ENCODE data around the gene MED1. TPM values are rescaled to one million over a fixed set of nuclear protein-coding genes. Genes with fewer than 3 reads are reported as not detected.
"Not testable (repeated sequence)": the region's sequence is repeated elsewhere in the genome, so short reads cannot be mapped to it uniquely, and the experiment has no call there.

The MED1 gene
- total RNA-seq, 4 donors from 2014 or later, result 22.4 to 29.6 (median 25.0) TPM

DNA sequence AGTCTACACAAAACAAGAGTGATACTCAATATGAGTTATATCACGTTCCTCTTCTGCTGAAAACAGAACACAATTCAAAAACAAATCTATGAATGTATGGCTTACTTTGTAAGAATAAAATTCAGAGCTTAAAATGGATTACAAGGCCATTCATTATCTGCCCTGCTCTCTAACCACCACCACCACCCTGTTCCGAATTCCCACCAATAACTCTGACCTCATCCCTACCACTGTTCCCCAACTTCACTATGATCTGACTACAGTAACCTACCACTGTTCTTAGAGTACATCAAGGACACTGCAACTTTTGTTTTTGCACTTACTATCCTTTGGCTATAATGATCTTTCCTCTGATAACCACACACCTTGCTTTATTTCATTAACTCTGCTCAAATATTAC lies 70.9 kb downstream of the MED1 start:
- intact Hi-C loops (cut with DNase I), result no loop called here
- H3K27me3 ChIP-seq, result no peaks in the 10 kb centered on the region
- H3K4me1 ChIP-seq, result peaks cover 4 to 13% of the 10 kb centered on the region in 2 donors
- H3K4me3 ChIP-seq (replicated peaks in 1 of 3), result no peak overlapping the region
- no peak for DNase-seq
- no peaks in the 10 kb centered on the region for H3K9me3 ChIP-seq
- H3K27ac ChIP-seq, result no peak overlapping the region
- WGBS, 2 donors, result 92 to 94% methylated on average over 2 of the region's 2 CpGs
- H3K36me3 ChIP-seq, result no peaks in the 10 kb centered on the region
- TF ChIP-seq, protein P1, sequence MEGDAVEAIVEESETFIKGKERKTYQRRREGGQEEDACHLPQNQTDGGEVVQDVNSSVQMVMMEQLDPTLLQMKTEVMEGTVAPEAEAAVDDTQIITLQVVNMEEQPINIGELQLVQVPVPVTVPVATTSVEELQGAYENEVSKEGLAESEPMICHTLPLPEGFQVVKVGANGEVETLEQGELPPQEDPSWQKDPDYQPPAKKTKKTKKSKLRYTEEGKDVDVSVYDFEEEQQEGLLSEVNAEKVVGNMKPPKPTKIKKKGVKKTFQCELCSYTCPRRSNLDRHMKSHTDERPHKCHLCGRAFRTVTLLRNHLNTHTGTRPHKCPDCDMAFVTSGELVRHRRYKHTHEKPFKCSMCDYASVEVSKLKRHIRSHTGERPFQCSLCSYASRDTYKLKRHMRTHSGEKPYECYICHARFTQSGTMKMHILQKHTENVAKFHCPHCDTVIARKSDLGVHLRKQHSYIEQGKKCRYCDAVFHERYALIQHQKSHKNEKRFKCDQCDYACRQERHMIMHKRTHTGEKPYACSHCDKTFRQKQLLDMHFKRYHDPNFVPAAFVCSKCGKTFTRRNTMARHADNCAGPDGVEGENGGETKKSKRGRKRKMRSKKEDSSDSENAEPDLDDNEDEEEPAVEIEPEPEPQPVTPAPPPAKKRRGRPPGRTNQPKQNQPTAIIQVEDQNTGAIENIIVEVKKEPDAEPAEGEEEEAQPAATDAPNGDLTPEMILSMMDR (IDR thresholded peaks at IDR 0.05), result no peak
- no peak for TF ChIP-seq POLR2A (IDR thresholded peaks at IDR 0.05)

DNA sequence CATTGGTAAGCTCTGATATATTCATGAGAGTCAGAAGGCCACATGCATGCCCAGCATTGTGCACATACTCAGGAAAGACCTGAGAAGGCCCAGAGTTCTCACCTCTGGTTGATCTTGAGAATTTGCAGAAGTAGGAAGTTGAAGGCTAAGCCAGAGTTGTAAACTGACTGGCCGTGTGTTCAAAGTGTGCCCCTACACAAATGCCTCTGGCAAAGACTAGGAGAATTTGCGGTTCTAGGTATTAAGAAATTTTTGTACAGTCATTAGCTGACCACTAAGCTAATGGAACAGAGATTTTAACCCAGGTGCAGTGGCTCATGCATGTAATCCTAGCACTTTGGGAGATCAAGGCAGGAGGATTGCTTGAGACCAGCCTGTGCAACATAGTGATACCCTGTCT lies 74.6 kb downstream of the MED1 start:
- Histone ChIP-seq H3K4me1 (peaks cover 14 to 20% of the 10 kb centered on the region in 2 donors), H3K9me3 (no peaks in the 10 kb centered on the region), H3K36me3 (no peaks in the 10 kb centered on the region), H3K27ac (no peak overlapping the region), H3K4me3 (replicated peaks in 1 of 3) (no peak overlapping the region), H3K27me3 (no peaks in the 10 kb centered on the region)
- no peak for TF ChIP-seq POLR2A (IDR thresholded peaks at IDR 0.05)
- TF ChIP-seq, protein P1 (IDR thresholded peaks at IDR 0.05), result no peak
- DNase-seq, result no peak
- intact Hi-C loops (cut with DNase I), result no loop called here
- WGBS, 2 donors, result 75 to 95% methylated on average over 2 of the region's 2 CpGs

DNA sequence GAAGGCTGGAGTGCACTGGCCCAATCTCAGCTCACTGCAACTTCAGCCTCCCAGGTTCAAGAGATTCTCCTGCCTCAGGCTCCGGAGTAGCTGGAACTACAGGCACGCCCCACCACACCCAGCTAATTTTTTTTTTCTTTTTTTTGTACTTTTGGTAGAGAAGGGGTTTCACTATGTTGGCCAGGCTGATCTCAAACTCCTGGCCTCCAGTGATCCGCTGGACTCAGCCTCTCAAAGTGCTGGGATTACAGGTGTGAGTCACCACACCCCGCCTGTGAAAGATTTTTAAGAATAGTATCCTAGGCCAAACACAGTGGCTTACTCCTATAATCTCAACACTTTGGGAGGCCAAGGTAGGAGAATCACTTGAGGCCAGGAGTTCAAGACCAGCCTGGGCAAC lies 83.3 kb downstream of the MED1 start:
- 97% methylated on average over 4 of the region's 4 CpGs for WGBS, 2 donors
- intact Hi-C loops (cut with DNase I); H3K27ac ChIP-seq; H3K4me1 ChIP-seq; H3K27me3 ChIP-seq; DNase-seq; H3K4me3 ChIP-seq (replicated peaks in 1 of 3); H3K9me3 ChIP-seq; H3K36me3 ChIP-seq: not testable (repeated sequence)

DNA sequence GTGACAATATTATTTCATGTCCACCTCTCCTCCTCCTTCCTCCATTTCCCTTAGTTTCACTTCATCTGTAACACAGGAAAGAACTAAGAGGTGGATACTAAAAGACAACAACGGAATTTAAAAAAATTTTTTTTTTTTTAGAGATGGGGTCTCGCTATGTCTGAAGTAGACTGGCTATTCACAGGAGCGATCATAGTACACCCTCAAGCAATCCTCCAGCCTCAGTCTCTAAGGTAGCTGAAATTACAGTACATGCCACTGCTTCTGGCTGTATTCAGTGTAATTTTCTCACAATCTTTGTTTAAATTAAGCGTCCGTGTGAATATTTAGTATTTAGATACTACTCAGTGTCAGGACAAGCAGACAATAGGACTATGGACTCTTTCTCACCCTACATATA lies 85.2 kb downstream of the MED1 start:
- Histone ChIP-seq H3K4me3 (replicated peaks in 1 of 3) (no peak overlapping the region), H3K27me3 (no peaks in the 10 kb centered on the region), H3K9me3 (no peaks in the 10 kb centered on the region), H3K4me1 (peaks cover 9 to 10% of the 10 kb centered on the region in 2 donors), H3K27ac (no peak overlapping the region), H3K36me3 (no peaks in the 10 kb centered on the region)
- intact Hi-C loops (cut with DNase I), result no loop called here
- 60 to 67% methylated on average over 5 of the region's 5 CpGs for WGBS, 2 donors
- DNase-seq, result no peak
- TF ChIP-seq, protein P1 (IDR thresholded peaks at IDR 0.05), result no peak
- TF ChIP-seq POLR2A (IDR thresholded peaks at IDR 0.05), result no peak

DNA sequence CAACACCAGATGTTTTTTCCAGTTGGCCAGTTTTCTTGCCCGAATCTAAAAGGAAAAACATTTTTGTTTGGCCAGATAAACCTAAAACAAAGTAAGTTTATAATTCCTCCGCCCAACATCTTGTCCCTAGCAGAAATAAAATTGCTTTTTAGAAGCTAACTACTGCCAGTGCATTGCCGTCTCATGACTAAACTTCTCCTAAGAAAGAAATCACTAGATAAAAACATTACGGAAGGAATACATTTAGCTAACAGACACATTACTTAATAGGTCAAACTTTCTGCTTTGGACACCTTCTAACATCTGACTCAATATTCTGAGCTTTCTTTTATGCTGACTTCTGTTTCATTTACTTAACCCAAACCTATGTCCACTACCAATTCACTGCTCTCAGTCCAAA lies 85.8 kb downstream of the MED1 start:
- intact Hi-C loops (cut with DNase I), result no loop called here
- no peak overlapping the region for H3K27ac ChIP-seq

More for the DNA sequence above, 85.8 kb downstream of the MED1 start:
- Histone ChIP-seq H3K27me3 (no peaks in the 10 kb centered on the region), H3K9me3 (no peaks in the 10 kb centered on the region), H3K4me3 (replicated peaks in 1 of 3) (no peak overlapping the region), H3K4me1 (peaks cover 9 to 10% of the 10 kb centered on the region in 2 donors), H3K36me3 (no peaks in the 10 kb centered on the region)
- no peak for DNase-seq
- TF ChIP-seq POLR2A (IDR thresholded peaks at IDR 0.05), result no peak
- TF ChIP-seq, protein P1 (IDR thresholded peaks at IDR 0.05), result no peak
- 77 to 78% methylated on average over 4 of the region's 4 CpGs for WGBS, 2 donors

Measured in thyroid gland (tissue), 4 donors.